A673 (cell line): ENCODE data around the gene PICALM. TPM values are rescaled to one million over a fixed set of nuclear protein-coding genes. Genes with fewer than 3 reads are reported as not detected.

ENCODE experiments used
- BruUV-seq: library from RNA; stranded (reverse); fragments of 400-500 nt; replicated peaks from 2 replicates; lab custom pipeline; 2021; lab: Mats Ljungman, UMichigan
- CTCF ChIA-PET: fragments of 300-600 bp; sonication (Branson Sonifier 250); formaldehyde crosslinking; loops from one replicate; lab custom pipeline; 2022; ENCODE audit warnings: antibody characterized with exemption; lab: Charles Lee
- POLR2A ChIA-PET: fragments of 300-600 bp; sonication (Branson Sonifier 250); formaldehyde crosslinking; loops from one replicate; lab custom pipeline; 2022; ENCODE audit warnings: antibody characterized with exemption; ENCODE audit not compliant: low non-redundant PET; lab: Charles Lee
- DNase-seq: peaks from one replicate; pipeline ENCODE4 v3.0.0-alpha.2; 2015; ENCODE audit warnings: low spot score
- H3K27ac ChIP-seq: fragments of 200-600 bp; sonication (generic); 2 replicates; pipeline ENCODE4 v1.5.1; 2016; ENCODE audit warnings: mixed run types, low read depth, mild to moderate bottlenecking, mixed read lengths, antibody characterized with exemption, low read length; ENCODE audit not compliant: poor library complexity, severe bottlenecking
- H3K27me3 ChIP-seq: fragments of 200-600 bp; sonication (generic); replicated peaks from 2 replicates; pipeline ENCODE4 v1.6.1; 2017; ENCODE audit warnings: mixed run types, low read depth, mild to moderate bottlenecking, mixed read lengths, antibody characterized with exemption, low read length; ENCODE audit not compliant: insufficient read depth, poor library complexity
- H3K36me3 ChIP-seq: fragments of 200-600 bp; sonication (generic); 2 replicates; pipeline ENCODE4 v1.6.1; 2016; ENCODE audit warnings: mixed run types, mild to moderate bottlenecking, mixed read lengths, antibody characterized with exemption, low read length; ENCODE audit not compliant: insufficient read depth, poor library complexity, severe bottlenecking
- H3K4me1 ChIP-seq: fragments of 200-600 bp; sonication (generic); 2 replicates; pipeline ENCODE4 v1.6.1; 2017; ENCODE audit warnings: mixed run types, mild to moderate bottlenecking, mixed read lengths, antibody characterized with exemption, low read length; ENCODE audit not compliant: insufficient read depth, poor library complexity, severe bottlenecking
- H3K4me3 ChIP-seq: fragments of 200-600 bp; sonication (generic); 2 replicates; pipeline ENCODE4 v1.5.1; 2016; ENCODE audit warnings: low read depth, mixed run types, mild to moderate bottlenecking, mixed read lengths, low read length; ENCODE audit not compliant: poor library complexity, severe bottlenecking
- H3K9me3 ChIP-seq: fragments of 200-600 bp; sonication (generic); 2 replicates; pipeline ENCODE4 v1.6.1; 2016; ENCODE audit warnings: mixed run types, low read depth, mild to moderate bottlenecking, mixed read lengths, antibody characterized with exemption, low read length; ENCODE audit not compliant: poor library complexity, severe bottlenecking
- CTCF ChIP-seq: fragments of 300-800, 200-600 bp; sonication (generic); conservative IDR thresholded peaks from 2 replicates; pipeline ENCODE4 v1.5.1; 2017; ENCODE audit warnings: low read depth, mild to moderate bottlenecking, antibody characterized with exemption, low read length, moderate library complexity, mixed read lengths
- EZH2 ChIP-seq: fragments of 200-600 bp; sonication (generic); IDR thresholded peaks from 2 replicates; pipeline ENCODE4 v1.6.1; 2017; ENCODE audit warnings: borderline replicate concordance, low read depth, mild to moderate bottlenecking, mixed read lengths, antibody characterized with exemption, low read length; ENCODE audit not compliant: poor library complexity, severe bottlenecking
- intact Hi-C: fragments of 100-400 bp; cut with micrococcal nuclease; formaldehyde crosslinking; loops from one replicate; pipeline ENCODE4 v1.10.0; 2022; ENCODE audit not compliant: unreplicated experiment
- total RNA-seq: library from RNA; stranded (reverse); gene quantifications from 2 replicates; pipeline ENCODE4 v1.2.3, GENCODE V29; 2021

PICALM gene
- total RNA-seq, 1 experiment from 2014 or later: 174 TPM

GRCh38 chr11:86021377-86021776 lies 47.5 kb downstream of the PICALM start:
- H3K36me3 ChIP-seq: peaks cover 40% of the 10 kb centered on the region
- no peak overlapping the region for H3K4me3 ChIP-seq
- H3K27ac ChIP-seq: no peak overlapping the region
- H3K9me3 ChIP-seq: peaks cover 6% of the 10 kb centered on the region
- POLR2A ChIA-PET: no interaction called here
- no peaks in the 10 kb centered on the region for H3K27me3 ChIP-seq
- BruUV-seq: no TSS peak
- intact Hi-C loops: no loop called here
- DNase-seq: no peak
- no peaks in the 10 kb centered on the region for H3K4me1 ChIP-seq
- TF ChIP-seq CTCF (no peak), EZH2 (no peak)
- CTCF ChIA-PET: no interaction called here

DNA sequence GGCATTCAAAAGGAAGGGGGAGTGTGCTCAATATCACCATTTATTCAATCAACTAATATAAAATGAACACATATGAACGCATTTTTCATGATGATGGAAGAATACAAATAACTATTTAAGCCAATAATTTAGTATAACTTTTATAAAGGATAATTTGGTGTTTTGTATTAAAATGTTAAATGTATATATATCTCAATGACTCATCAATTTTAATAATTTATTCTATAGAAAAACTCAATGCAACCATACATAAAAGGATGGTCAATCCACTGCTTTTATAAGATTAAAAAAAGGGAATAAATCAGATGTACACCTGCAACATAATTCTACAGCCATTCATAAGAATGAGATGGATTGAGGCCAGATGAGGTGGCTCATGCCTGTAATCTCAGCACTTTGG lies 50.6 kb downstream of the PICALM start:
- Histone ChIP-seq H3K4me3 (no peak overlapping the region), H3K27me3 (no peaks in the 10 kb centered on the region), H3K36me3 (peaks cover 35% of the 10 kb centered on the region), H3K27ac (no peak overlapping the region), H3K4me1 (peaks cover 11% of the 10 kb centered on the region), H3K9me3 (peaks cover 6% of the 10 kb centered on the region)
- DNase-seq: no peak
- ChIA-PET CTCF (no interaction called here), POLR2A (interaction anchor here (0.6 kb wide), 1 partner anchor 50 kb away, joined by 4 read pairs; no protein-coding TSS in a partner anchor)
- intact Hi-C loops: no loop called here
- no peak for TF ChIP-seq CTCF
- no peak for TF ChIP-seq EZH2
- BruUV-seq: no TSS peak

GRCh38 chr11:86016451-86016850 lies 52.4 kb downstream of the PICALM start:
- no peak for DNase-seq
- ChIA-PET POLR2A (no interaction called here), CTCF (no interaction called here)
- BruUV-seq: no TSS peak
- TF ChIP-seq EZH2 (no peak), CTCF (no peak)
- no peaks in the 10 kb centered on the region for H3K27me3 ChIP-seq
- peaks cover 11% of the 10 kb centered on the region for H3K4me1 ChIP-seq
- peaks cover 6% of the 10 kb centered on the region for H3K9me3 ChIP-seq
- H3K4me3 ChIP-seq: no peak overlapping the region
- intact Hi-C loops: no loop called here
- H3K27ac ChIP-seq: no peak overlapping the region
- peaks cover 27% of the 10 kb centered on the region for H3K36me3 ChIP-seq
